HepG2 (cell line): ENCODE data around the gene SYNJ2. TPM values are rescaled to one million over a fixed set of nuclear protein-coding genes. Genes with fewer than 3 reads are reported as not detected.

Source experiments
- ARID4A ChIP-seq: sonication (generic); formaldehyde crosslinking; IDR thresholded peaks from 2 replicates; pipeline ENCODE4 v1.5.0; 2020; ENCODE audit warnings: mild to moderate bottlenecking, missing genetic modification reagents, borderline replicate concordance
- ARNT2 ChIP-seq: sonication (generic); formaldehyde crosslinking; IDR thresholded peaks from 2 replicates; pipeline ENCODE4 v1.8.0; 2022; ENCODE audit warnings: mild to moderate bottlenecking, low read depth, missing genetic modification reagents, moderate library complexity
- DDIT3 ChIP-seq: sonication (generic); formaldehyde crosslinking; IDR thresholded peaks from 2 replicates; pipeline ENCODE4 v1.4.0; 2020; ENCODE audit warnings: mild to moderate bottlenecking, missing genetic modification reagents
- EED ChIP-seq: sonication (generic); formaldehyde crosslinking; IDR thresholded peaks from 2 replicates; pipeline ENCODE4 v1.5.0; 2020; ENCODE audit warnings: mild to moderate bottlenecking, missing genetic modification reagents
- FLYWCH1 ChIP-seq: sonication (generic); formaldehyde crosslinking; IDR thresholded peaks from 2 replicates; pipeline ENCODE4 v1.8.1; 2023; ENCODE audit warnings: mild to moderate bottlenecking, missing genetic modification reagents
- FOSL2 ChIP-seq: sonication (generic); formaldehyde crosslinking; IDR thresholded peaks from 2 replicates; pipeline ENCODE4 v1.4.0; 2020; ENCODE audit warnings: missing genetic modification reagents
- FOXC1 ChIP-seq: sonication (generic); formaldehyde crosslinking; IDR thresholded peaks from 2 replicates; pipeline ENCODE4 v1.8.0; 2022; ENCODE audit warnings: mild to moderate bottlenecking, missing genetic modification reagents, borderline replicate concordance
- MIER3 ChIP-seq: IDR thresholded peaks from 2 replicates; pipeline ENCODE4 v1.6.1; 2016; ENCODE audit warnings: missing compliant biosample characterization, borderline replicate concordance
- MTA1 ChIP-seq: sonication (generic); formaldehyde crosslinking; IDR thresholded peaks from 2 replicates; pipeline ENCODE4 v1.4.0; 2020; ENCODE audit warnings: missing genetic modification reagents, mild to moderate bottlenecking, borderline replicate concordance
- NR1H2 ChIP-seq: sonication (generic); formaldehyde crosslinking; IDR thresholded peaks from 2 replicates; pipeline ENCODE4 v1.8.1; 2022; ENCODE audit warnings: low read depth, missing genetic modification reagents, borderline replicate concordance
- NR2F6 ChIP-seq, 2 experiments: IDR thresholded peaks; 2 replicates each; pipeline ENCODE4 v1.6.1; 2016; ENCODE audit warnings: antibody characterized with exemption in 1 of 2, mild to moderate bottlenecking in 1 of 2
- RBM39 ChIP-seq: fragments of 200-400 bp; formaldehyde crosslinking; IDR thresholded peaks from one replicate; pipeline ENCODE4 v1.6.1; 2018; ENCODE audit warnings: antibody characterized with exemption, mild to moderate bottlenecking, low read depth, low read length; ENCODE audit not compliant: poor library complexity, severe bottlenecking
- REPIN1 ChIP-seq: sonication (generic); formaldehyde crosslinking; IDR thresholded peaks from 2 replicates; pipeline ENCODE4 v1.8.0; 2022; ENCODE audit warnings: missing genetic modification reagents, low read depth, mild to moderate bottlenecking, borderline replicate concordance
- RXRA ChIP-seq: sonication (generic); formaldehyde crosslinking; IDR thresholded peaks from 2 replicates; pipeline ENCODE4 v1.5.1; 2020; ENCODE audit warnings: missing genetic modification reagents
- ZNF10 ChIP-seq: sonication (generic); formaldehyde crosslinking; IDR thresholded peaks from 2 replicates; pipeline ENCODE4 v1.4.0; 2020; ENCODE audit warnings: mild to moderate bottlenecking, low read depth, missing genetic modification reagents, borderline replicate concordance
- ZNF460 ChIP-seq: sonication (generic); formaldehyde crosslinking; IDR thresholded peaks from 2 replicates; pipeline ENCODE4 v1.5.1; 2020; ENCODE audit warnings: missing genetic modification reagents, mild to moderate bottlenecking, borderline replicate concordance
- ZNF550 ChIP-seq: sonication (generic); formaldehyde crosslinking; IDR thresholded peaks from 2 replicates; pipeline ENCODE4 v1.4.0; 2020; ENCODE audit warnings: mild to moderate bottlenecking, missing genetic modification reagents, borderline replicate concordance
- ZNF563 ChIP-seq: sonication (generic); formaldehyde crosslinking; IDR thresholded peaks from 2 replicates; pipeline ENCODE4 v1.8.0; 2022; ENCODE audit warnings: mild to moderate bottlenecking, moderate library complexity, missing genetic modification reagents
- ZNF614 ChIP-seq: IDR thresholded peaks from 2 replicates; pipeline ENCODE4 v1.6.1; 2018; ENCODE audit warnings: missing biosample characterization, missing genetic modification reagents, inconsistent platforms, borderline replicate concordance
- ZNF773 ChIP-seq: sonication (generic); formaldehyde crosslinking; IDR thresholded peaks from 2 replicates; pipeline ENCODE4 v1.4.0; 2020; ENCODE audit warnings: missing genetic modification reagents, borderline replicate concordance
- polyA plus RNA-seq, 8 experiments: library from polyadenylated mRNA; depleted of rRNA in 3 of 8; stranded (reverse) in 7 of 8; unstranded in 1 of 8; fragments of >200 nt; fragmentation: Illumina TruSeq in 4 of 8; extraction: Trizol in 4 of 8; gene quantifications; 2 replicates each; pipeline versions ENCODE4 v1.2.1 to v1.2.3, GENCODE V29; 2011 to 2016; ENCODE audit warnings: low read depth in 4 of 8, missing spikeins in 1 of 8, mixed read lengths in 1 of 8; ENCODE audit not compliant: insufficient read depth in 1 of 8
- total RNA-seq, 5 experiments: library from RNA; depleted of rRNA; stranded (reverse); fragments of >200 nt; fragmentation: Illumina TruSeq; extraction: Trizol; gene quantifications; 2 replicates each; pipeline ENCODE4 v1.2.3, GENCODE V29; 2016; ENCODE audit warnings: low read depth in 1 of 5
- TF ChIP-seq, protein P1 (sequence below): sonication (generic); formaldehyde crosslinking; IDR thresholded peaks from 2 replicates; pipeline ENCODE4 v1.8.0; 2022; ENCODE audit warnings: low read depth, missing genetic modification reagents

The SYNJ2 gene
- total and polyA plus RNA-seq, 2 of the 13 experiments (the other 11 are each of a cell fraction or from before 2014, with no cell fraction given) = 39.1 to 57.6 TPM

DNA sequence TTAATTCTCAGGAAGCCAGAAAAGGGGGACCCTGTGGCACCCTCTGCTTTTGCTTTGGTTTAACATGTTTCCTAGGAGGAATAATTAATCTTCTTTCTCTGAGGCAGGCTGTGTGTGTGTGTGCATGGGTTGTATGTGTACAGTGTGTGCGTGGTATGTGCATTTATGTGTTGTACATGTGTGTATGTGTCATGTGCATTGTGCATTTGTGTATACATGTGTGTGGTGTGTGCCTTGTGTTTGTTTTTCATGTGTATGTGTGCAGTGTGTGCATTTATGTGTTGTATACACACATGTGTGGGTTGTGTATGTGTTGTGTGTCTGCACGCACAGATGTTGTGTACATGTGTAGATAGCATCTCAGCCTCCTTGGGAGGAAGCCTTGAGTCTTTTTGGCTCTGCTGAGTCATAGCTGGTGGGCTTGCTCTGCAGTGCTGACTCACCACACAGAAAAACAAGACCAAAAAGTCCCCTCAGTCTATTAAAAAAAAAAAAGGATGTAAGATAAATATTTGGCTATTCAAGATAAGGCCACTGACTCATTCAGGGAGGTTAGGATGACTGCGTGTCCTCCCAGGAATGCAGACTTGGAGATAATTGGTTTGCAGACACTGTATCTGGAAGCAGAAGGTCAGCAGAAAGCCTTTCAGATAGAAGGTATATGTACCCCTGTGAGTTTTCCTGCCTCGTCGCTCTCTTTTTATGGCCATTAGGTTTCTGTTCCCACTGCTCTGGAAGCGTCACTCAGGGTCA, 58.6 kb downstream of the SYNJ2 start (continued):
- no peak for TF ChIP-seq NR1H2 (CRISPR knock-in tag)
- TF ChIP-seq DDIT3 (CRISPR knock-in tag) = no peak
- peak; percentile 76 for TF ChIP-seq ARID4A
- 0 out of 2 replicates have a peak, but pooled peaks have one; percentile 16 for TF ChIP-seq ZNF773 (CRISPR knock-in tag)
- no peak for TF ChIP-seq ZNF10 (CRISPR knock-in tag)
- TF ChIP-seq FLYWCH1 (CRISPR knock-in tag) = no peak
- peak; percentile 75; the same call in 1 of the 2 replicates for TF ChIP-seq FOXC1 (CRISPR knock-in tag)
- TF ChIP-seq ARNT2 (CRISPR knock-in tag) = no peak
- TF ChIP-seq ZNF563 (CRISPR knock-in tag) = 0 out of 2 replicates have a peak, but pooled peaks have one; percentile 7
- TF ChIP-seq EED = no peak
- TF ChIP-seq RXRA = peak; percentile 84; the same call in 1 of the 2 replicates
- peak; percentile 100 for TF ChIP-seq FOSL2 (CRISPR knock-in tag)
- no peak for TF ChIP-seq ZNF460 (CRISPR knock-in tag)
- TF ChIP-seq REPIN1 (CRISPR knock-in tag) = no peak; the same call in 1 of the 2 replicates
- no peak for TF ChIP-seq RBM39
- peak; percentile 82; the same call in 1 of the 2 replicates for TF ChIP-seq ZNF614 (CRISPR knock-in tag)
- TF ChIP-seq NR2F6 (IDR thresholded peaks at IDR 0.05) = peak; percentile 87
- TF ChIP-seq NR2F6 (CRISPR knock-in tag; IDR thresholded peaks at IDR 0.05) = peak; percentile 89
- TF ChIP-seq ZNF550 (CRISPR knock-in tag) = no peak
- TF ChIP-seq MTA1 (CRISPR knock-in tag) = no peak; the same call in 1 of the 2 replicates
- peak; percentile 92 for TF ChIP-seq MIER3 (CRISPR knock-in tag)
- TF ChIP-seq, protein P1, sequence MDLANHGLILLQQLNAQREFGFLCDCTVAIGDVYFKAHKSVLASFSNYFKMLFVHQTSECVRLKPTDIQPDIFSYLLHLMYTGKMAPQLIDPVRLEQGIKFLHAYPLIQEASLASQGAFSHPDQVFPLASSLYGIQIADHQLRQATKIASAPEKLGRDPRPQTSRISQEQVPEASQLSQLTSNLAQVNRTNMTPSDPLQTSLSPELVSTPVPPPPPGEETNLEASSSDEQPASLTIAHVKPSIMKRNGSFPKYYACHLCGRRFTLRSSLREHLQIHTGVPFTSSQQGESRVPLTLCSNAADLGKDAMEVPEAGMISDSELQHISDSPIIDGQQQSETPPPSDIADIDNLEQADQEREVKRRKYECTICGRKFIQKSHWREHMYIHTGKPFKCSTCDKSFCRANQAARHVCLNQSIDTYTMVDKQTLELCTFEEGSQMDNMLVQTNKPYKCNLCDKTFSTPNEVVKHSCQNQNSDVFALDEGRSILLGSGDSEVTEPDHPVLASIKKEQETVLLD (CRISPR knock-in tag) = no peak
